H1 (cell line): Measurements from ENCODE around the gene EIPR1. TPM values are rescaled to one million over a fixed set of nuclear protein-coding genes. Genes with fewer than 3 reads are reported as not detected.

Experiments used
- CTCF ChIA-PET: fragments of 300-600 bp; sonication (Branson Sonifier 250); formaldehyde crosslinking; loops from one replicate; lab custom pipeline; 2021; ENCODE audit not compliant: partially characterized antibody; lab: Charles Lee
- POLR2A ChIA-PET: fragments of 300-600 bp; sonication (Branson Sonifier 250); formaldehyde crosslinking; loops from one replicate; lab custom pipeline; 2021; ENCODE audit warnings: inconsistent platforms; ENCODE audit not compliant: partially characterized antibody; lab: Charles Lee
- DNase-seq, 2 experiments: peaks; one replicate each; pipeline versions ENCODE4 v3.0.0 to v3.0.0-alpha.2; 2010 to 2022; ENCODE audit warnings: low spot score in 2 of 2, low read depth in 1 of 2, mixed read lengths in 1 of 2
- FAIRE-seq: peaks from 2 replicates; lab custom pipeline; 2011; peaks lifted over from hg19 to GRCh38; lab: Jason Lieb, UNC
- H2AFZ ChIP-seq: 2 replicates; pipeline ENCODE4 v1.8.1; 2012; ENCODE audit warnings: low read length, inconsistent platforms
- H2AK5ac ChIP-seq: 2 replicates; pipeline ENCODE4 v1.6.1; 2013; ENCODE audit warnings: low read depth, low read length
- H2BK120ac ChIP-seq: replicated peaks from 2 replicates; pipeline ENCODE3; 2013; ENCODE audit warnings: low read depth, low read length, inconsistent platforms
- H2BK12ac ChIP-seq: 2 replicates; pipeline ENCODE4 v1.6.1; 2013; ENCODE audit warnings: low read depth, low read length
- H2BK15ac ChIP-seq: 2 replicates; pipeline ENCODE4 v1.6.1; 2013; ENCODE audit warnings: low read length
- H2BK20ac ChIP-seq: 2 replicates; pipeline ENCODE4 v1.6.1; 2013; ENCODE audit warnings: low read length
- H2BK5ac ChIP-seq: 2 replicates; pipeline ENCODE4 v1.6.1; 2013; ENCODE audit warnings: low read depth, low read length
- H3K14ac ChIP-seq: 2 replicates; pipeline ENCODE4 v1.6.1; 2013; ENCODE audit warnings: inconsistent platforms; ENCODE audit not compliant: insufficient read length
- H3K18ac ChIP-seq: 2 replicates; pipeline ENCODE4 v1.6.1; 2013; ENCODE audit warnings: low read length; ENCODE audit errors: extremely low read depth
- H3K23ac ChIP-seq: 2 replicates; pipeline ENCODE4 v1.6.1; 2013; ENCODE audit warnings: inconsistent platforms; ENCODE audit not compliant: insufficient read length
- H3K23me2 ChIP-seq: 2 replicates; pipeline ENCODE4 v1.6.1; 2013; ENCODE audit warnings: low read depth, low read length
- H3K27ac ChIP-seq: 2 replicates; pipeline ENCODE4 v1.6.1; 2011; ENCODE audit warnings: low read depth, low read length, inconsistent platforms
- H3K27me3 ChIP-seq, 4 experiments: replicated peaks in 1 of 4; 1 replicate in 1 of 4; 2 replicates in 3 of 4; pipeline versions ENCODE4 v1.6.1 to v1.8.1; 2011 to 2013; ENCODE audit warnings: low read length in 3 of 4, mild to moderate bottlenecking in 3 of 4, inconsistent platforms in 2 of 4, mixed read lengths in 2 of 4, moderate library complexity in 1 of 4; ENCODE audit not compliant: control insufficient read depth in 3 of 4, insufficient read depth in 3 of 4; ENCODE audit errors: extremely low read depth in 1 of 4
- H3K36me3 ChIP-seq, 4 experiments: 2 replicates each; pipeline versions ENCODE4 v1.6.1 to v1.8.1; 2011 to 2013; ENCODE audit warnings: mild to moderate bottlenecking in 4 of 4, low read length in 3 of 4, moderate library complexity in 2 of 4, control low read depth in 1 of 4, inconsistent platforms in 1 of 4; ENCODE audit not compliant: insufficient read depth in 4 of 4, control insufficient read depth in 2 of 4
- H3K4ac ChIP-seq: replicated peaks from 2 replicates; pipeline ENCODE3; 2013; ENCODE audit warnings: low read length, low read depth, mixed read lengths, inconsistent platforms; ENCODE audit not compliant: insufficient read length
- H3K4me1 ChIP-seq, 4 experiments: replicated peaks in 1 of 4; 1 replicate in 1 of 4; 2 replicates in 3 of 4; pipeline versions ENCODE4 v1.6.1 to v1.8.1; 2011 to 2013; ENCODE audit warnings: low read length in 3 of 4, inconsistent platforms in 2 of 4, mixed read lengths in 1 of 4; ENCODE audit not compliant: insufficient read depth in 4 of 4, control insufficient read depth in 3 of 4
- H3K4me2 ChIP-seq, 2 experiments: 2 replicates each; pipeline versions ENCODE4 v1.6.1 to v1.8.1; 2011 to 2013; ENCODE audit warnings: low read depth in 2 of 2, low read length in 2 of 2, control low read depth in 1 of 2, inconsistent platforms in 1 of 2, mild to moderate bottlenecking in 1 of 2; ENCODE audit not compliant: insufficient read depth in 1 of 2
- H3K4me3 ChIP-seq, 4 experiments: fragments of 200-600, 300-600 bp in 1 of 4; sonication (generic), shearing (Covaris generic), sonication (Bioruptor Twin) in 1 of 4; 2 replicates each; pipeline versions ENCODE4 v1.5.1 to v1.8.1; 2011 to 2016; ENCODE audit warnings: low read length in 4 of 4, low read depth in 3 of 4, control low read depth in 2 of 4, inconsistent platforms in 2 of 4, mild to moderate bottlenecking in 2 of 4, mixed read lengths in 1 of 4, moderate library complexity in 1 of 4; ENCODE audit not compliant: insufficient read depth in 2 of 4; ENCODE audit errors: extremely low read depth in 1 of 4
- H3K56ac ChIP-seq: replicated peaks from 2 replicates; pipeline ENCODE3; 2013; ENCODE audit warnings: low read depth, mild to moderate bottlenecking, mixed read lengths, low read length, inconsistent platforms; ENCODE audit not compliant: insufficient read length
- H3K79me1 ChIP-seq: 2 replicates; pipeline ENCODE4 v1.6.1; 2013; ENCODE audit warnings: low read depth, low read length, control low read depth
- H3K79me2 ChIP-seq, 2 experiments: 2 replicates each; pipeline versions ENCODE4 v1.6.1 to v1.8.1; 2012 to 2013; ENCODE audit warnings: low read length in 2 of 2, mild to moderate bottlenecking in 2 of 2, inconsistent platforms in 1 of 2; ENCODE audit not compliant: insufficient read depth in 2 of 2, control insufficient read depth in 1 of 2
- H3K9ac ChIP-seq, 4 experiments: replicated peaks in 1 of 4; 1 replicate in 1 of 4; 2 replicates in 3 of 4; pipeline versions ENCODE4 v1.6.1 to v1.8.1; 2011 to 2013; ENCODE audit warnings: low read depth in 3 of 4, low read length in 3 of 4, control low read depth in 2 of 4, mild to moderate bottlenecking in 2 of 4, moderate library complexity in 2 of 4, inconsistent platforms in 1 of 4; ENCODE audit errors: extremely low read depth in 1 of 4
- H3K9me3 ChIP-seq, 2 experiments: 2 replicates each; pipeline versions ENCODE4 v1.6.1 to v1.8.1; 2012 to 2013; ENCODE audit warnings: mild to moderate bottlenecking in 2 of 2, moderate library complexity in 2 of 2, control low read depth in 1 of 2, inconsistent platforms in 1 of 2, low read depth in 1 of 2, low read length in 1 of 2, mixed read lengths in 1 of 2; ENCODE audit not compliant: insufficient read depth in 2 of 2
- H4K20me1 ChIP-seq, 2 experiments: replicated peaks in 1 of 2; 2 replicates each; pipeline versions ENCODE3 to v1.8.1; 2011 to 2013; ENCODE audit warnings: inconsistent platforms in 2 of 2, low read length in 2 of 2, mild to moderate bottlenecking in 1 of 2; ENCODE audit not compliant: insufficient read depth in 2 of 2, control insufficient read depth in 1 of 2
- H4K5ac ChIP-seq: 2 replicates; pipeline ENCODE4 v1.6.1; 2013; ENCODE audit warnings: low read length, low read depth, mixed read lengths, inconsistent platforms; ENCODE audit not compliant: insufficient read length
- H4K8ac ChIP-seq: 2 replicates; pipeline ENCODE4 v1.8.0; 2013; ENCODE audit warnings: mild to moderate bottlenecking, moderate library complexity, low read length, inconsistent platforms; ENCODE audit not compliant: insufficient read depth; ENCODE audit errors: extremely low read depth
- H4K91ac ChIP-seq: replicated peaks from 2 replicates; pipeline ENCODE3; 2013; ENCODE audit warnings: low read length, mixed read lengths, inconsistent platforms; ENCODE audit not compliant: insufficient read length
- CTBP2 ChIP-seq: IDR thresholded peaks from 2 replicates; pipeline ENCODE4 v1.7.0; 2011; ENCODE audit warnings: borderline replicate concordance, mild to moderate bottlenecking, moderate library complexity, mixed read lengths, low read length; ENCODE audit not compliant: insufficient read depth, insufficient read length
- NANOG ChIP-seq: IDR thresholded peaks from 2 replicates; pipeline ENCODE4 v1.6.1; 2011; ENCODE audit warnings: low read length, low read depth, mild to moderate bottlenecking, inconsistent platforms; ENCODE audit not compliant: insufficient read depth, poor library complexity, severe bottlenecking
- RNF2 ChIP-seq: fragments of 200-900, 300-1000 bp; sonication (generic); IDR thresholded peaks from 2 replicates; pipeline ENCODE4 v1.7.1; 2016; ENCODE audit warnings: borderline replicate concordance, low read depth, mild to moderate bottlenecking, antibody characterized with exemption, low read length; ENCODE audit not compliant: poor library complexity, severe bottlenecking; ENCODE audit errors: missing control alignments
- SP2 ChIP-seq: IDR thresholded peaks from 2 replicates; pipeline ENCODE4 v1.6.1; 2012; ENCODE audit warnings: mild to moderate bottlenecking, low read length, inconsistent platforms
- SUZ12 ChIP-seq: fragments of 200-600 bp; sonication (generic); IDR thresholded peaks from 2 replicates; pipeline ENCODE4 v1.6.1; 2012; ENCODE audit warnings: mild to moderate bottlenecking, inconsistent platforms, low read length, moderate library complexity, mixed read lengths
- TBP ChIP-seq: IDR thresholded peaks from 2 replicates; pipeline ENCODE4 v1.6.1; 2011; ENCODE audit warnings: low read depth, low read length, improper control_type of control experiment
- WGBS, 2 experiments: shearing (Covaris generic) in 1 of 2; methylation state at CpG; one replicate each; pipeline versions ENCODE4 v1.1.6 to v1.1.7; 2013 to 2015; ENCODE audit warnings: low lambda C conversion rate in 2 of 2, mixed read lengths in 2 of 2, inconsistent platforms in 1 of 2, low coverage in 1 of 2, missing lambda C conversion rate in 1 of 2; ENCODE audit not compliant: insufficient replicate concordance in 2 of 2, insufficient coverage in 1 of 2, insufficient read length in 1 of 2; ENCODE audit errors: extremely low coverage in 1 of 2, missing lambda C conversion rate in 1 of 2; 5-methylcytosine and 5-hydroxymethylcytosine counted together
- polyA plus RNA-seq, 7 experiments: library from polyadenylated mRNA; depleted of rRNA in 3 of 7; stranded (reverse) in 5 of 7; unstranded in 2 of 7; fragments of >200 nt in 5 of 7; fragments of 200-250 nt in 2 of 7; gene quantifications; 1 replicate in 5 of 7; 2 replicates in 1 of 7; 4 replicates in 1 of 7; pipeline versions ENCODE4 v1.2.1 to v1.2.3, GENCODE V29; 2011 to 2013; ENCODE audit warnings: missing spikeins in 2 of 7, mixed read lengths in 2 of 7
- total RNA-seq: library from RNA; stranded (reverse); fragmentation: NEBNext Ultra II Directional; extraction: Animal tissue kit (Norgen Biotek cat#: 25700); gene quantifications from 2 replicates; pipeline ENCODE4 v1.2.1, GENCODE V29; 2021

EIPR1 gene
- total and polyA plus RNA-seq, 2 of the 8 experiments (the other 6 are each of a cell fraction or from before 2014, with no cell fraction given), result 26.3 to 56.4 TPM

DNA sequence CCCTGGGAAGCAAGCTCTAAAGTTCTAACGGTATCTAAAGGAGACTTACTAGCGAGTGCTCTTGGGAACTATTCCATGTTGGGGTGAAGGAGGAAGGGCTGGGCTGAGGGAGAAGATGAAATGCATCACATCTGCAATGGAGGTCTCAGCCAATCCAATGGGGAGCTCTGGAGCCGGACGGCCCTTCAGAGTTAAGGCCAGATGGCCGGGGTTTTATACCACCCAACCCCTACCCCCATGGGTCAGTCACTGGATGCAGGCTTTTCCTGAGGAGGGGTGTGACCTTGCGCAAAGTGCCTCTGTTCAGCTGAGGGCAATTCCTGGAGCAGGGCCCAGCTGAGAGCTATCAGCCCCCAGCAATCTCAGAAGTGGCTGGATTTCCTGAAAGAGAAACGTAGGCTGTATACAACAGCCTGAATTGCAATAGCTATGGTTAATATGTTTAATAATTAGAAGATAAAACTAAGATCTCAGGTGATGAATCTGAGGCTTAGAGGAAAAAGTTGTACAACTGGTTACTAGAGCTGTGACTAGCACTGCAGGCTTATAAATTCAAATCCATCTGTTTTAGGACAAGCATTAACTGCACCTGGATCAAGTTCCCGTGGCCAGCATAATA is 21.6 kb downstream of the EIPR1 start:
- no peak overlapping the region for H3K56ac ChIP-seq
- no peak for FAIRE-seq
- ChIA-PET CTCF (interaction anchor here (3.1 kb wide), 1 partner anchor 105 kb away, joined by 6 read pairs; no protein-coding TSS in a partner anchor), POLR2A (interaction anchor here (1.0 kb wide), 1 partner anchor 24 kb away, joined by 3 read pairs; the partner anchor contains the start of gene TRAPPC12)
- H3K4me1 ChIP-seq, result peaks cover 0 to 10% (median 0%) of the 10 kb centered on the region in 4 experiments; a peak in 1 of 7 replicates
- no peak overlapping the region for H3K4me3 ChIP-seq
- 0 out of 2 replicates have a peak overlapping the region, but pooled peaks have one; percentile 4 for H3K27ac ChIP-seq
- 94% methylated on average over 8 of the region's 8 CpGs; no CpG with 5 or more reads in 1 of the 2 experiments for WGBS, 2 experiments
- H2AK5ac ChIP-seq, result no peak overlapping the region
- H3K27me3 ChIP-seq, result no peaks in the 10 kb centered on the region
- no peak overlapping the region for H4K91ac ChIP-seq
- peaks cover 5% of the 10 kb centered on the region for H3K79me1 ChIP-seq
- no peak overlapping the region for H4K5ac ChIP-seq
- no peak overlapping the region for H3K18ac ChIP-seq
- H2AFZ ChIP-seq, result no peak overlapping the region
- peak in 1 of 2 experiments; percentile 20 for DNase-seq
- no peak overlapping the region for H3K4ac ChIP-seq
- no peak overlapping the region for H4K8ac ChIP-seq
- no peak overlapping the region for H2BK15ac ChIP-seq
- no peak overlapping the region for H2BK120ac ChIP-seq
- peaks cover 0 to 2% of the 10 kb centered on the region in 2 experiments for H4K20me1 ChIP-seq
- H3K23me2 ChIP-seq, result no peaks in the 10 kb centered on the region
- H2BK5ac ChIP-seq, result no peak overlapping the region
- H3K23ac ChIP-seq, result no peak overlapping the region
- H3K9me3 ChIP-seq, result no peaks in the 10 kb centered on the region
- H3K14ac ChIP-seq, result no peak overlapping the region
- H2BK20ac ChIP-seq, result no peak overlapping the region
- no peak overlapping the region for H3K9ac ChIP-seq
- no peak overlapping the region for H3K4me2 ChIP-seq
- no peak for TF ChIP-seq CTBP2
- no peak for TF ChIP-seq TBP
- no peak for TF ChIP-seq SUZ12
- no peak for TF ChIP-seq SP2
- no peak for TF ChIP-seq RNF2
- TF ChIP-seq NANOG, result no peak
- peaks cover 0 to 29% of the 10 kb centered on the region in 2 experiments; a peak in 2 of 4 replicates for H3K79me2 ChIP-seq
- H2BK12ac ChIP-seq, result no peak overlapping the region
- peaks cover 0 to 10% (median 4%) of the 10 kb centered on the region in 4 experiments; a peak in 6 of 8 replicates for H3K36me3 ChIP-seq
